Transverse colon (tissue), 4 donors: Measurements from ENCODE around the gene EHMT1.

Source experiments
- POLR2AphosphoS5 ChIP-seq, 3 donors: sonication (generic); formaldehyde crosslinking; IDR thresholded peaks; one replicate each; pipeline ENCODE4 v1.6.1; 2016; ENCODE audit warnings: antibody characterized with exemption in 3 of 3
- TF ChIP-seq, protein P1 (sequence below), 5 experiments: fragments of 200-600 bp in 3 of 5; fragments of 450-650 bp in 2 of 5; sonication (generic) in 3 of 5; IDR thresholded peaks; 1 replicate in 2 of 5; 2 replicates in 3 of 5; pipeline ENCODE4 v1.5.1; 2016 to 2017; ENCODE audit warnings: antibody characterized with exemption in 5 of 5, inconsistent platforms in 3 of 5, mild to moderate bottlenecking in 2 of 5, moderate library complexity in 1 of 5

DNA sequence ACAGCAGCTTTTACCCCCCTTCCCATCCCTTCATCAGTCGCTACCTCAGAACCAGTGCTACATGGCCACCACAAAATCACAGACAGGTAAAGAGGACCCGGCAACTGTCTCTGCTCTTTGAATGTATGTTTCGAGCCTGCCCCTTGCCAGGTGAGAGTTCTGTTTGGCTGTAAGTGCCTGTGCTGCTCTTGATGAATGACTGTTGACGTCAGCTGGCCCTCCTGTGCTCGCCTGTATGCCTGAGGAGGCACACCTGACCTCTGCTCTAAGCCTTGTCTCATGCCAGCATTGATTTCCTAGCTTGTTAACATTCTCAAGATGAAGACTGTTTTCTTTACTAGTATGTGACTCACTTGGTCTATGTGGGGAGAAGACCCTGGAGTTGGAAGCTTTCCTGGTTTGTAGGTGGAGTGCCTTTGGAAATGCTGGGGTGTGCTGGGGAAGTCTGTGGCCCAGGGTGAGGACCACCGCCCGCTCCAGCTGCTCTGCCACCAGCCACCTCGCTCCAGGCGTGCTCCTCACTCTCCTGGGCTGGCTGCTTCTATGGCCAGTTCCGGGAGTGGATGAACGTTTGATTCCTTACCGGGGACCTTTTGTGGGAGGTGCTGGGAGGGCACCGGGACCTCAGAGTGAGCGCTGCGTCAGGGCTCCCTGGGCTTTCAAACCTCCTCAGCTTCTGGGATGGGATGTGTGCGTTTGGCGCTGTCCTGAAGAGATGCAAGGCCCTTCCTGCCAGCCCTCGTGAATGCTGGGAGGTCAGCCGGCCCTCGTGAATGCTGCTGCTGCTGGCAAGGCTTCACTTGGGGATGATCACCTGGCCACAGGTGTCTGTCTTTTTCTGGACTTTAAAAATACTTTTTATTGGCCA lies 109.9 kb downstream of the EHMT1 start:
- TF ChIP-seq, protein P1, sequence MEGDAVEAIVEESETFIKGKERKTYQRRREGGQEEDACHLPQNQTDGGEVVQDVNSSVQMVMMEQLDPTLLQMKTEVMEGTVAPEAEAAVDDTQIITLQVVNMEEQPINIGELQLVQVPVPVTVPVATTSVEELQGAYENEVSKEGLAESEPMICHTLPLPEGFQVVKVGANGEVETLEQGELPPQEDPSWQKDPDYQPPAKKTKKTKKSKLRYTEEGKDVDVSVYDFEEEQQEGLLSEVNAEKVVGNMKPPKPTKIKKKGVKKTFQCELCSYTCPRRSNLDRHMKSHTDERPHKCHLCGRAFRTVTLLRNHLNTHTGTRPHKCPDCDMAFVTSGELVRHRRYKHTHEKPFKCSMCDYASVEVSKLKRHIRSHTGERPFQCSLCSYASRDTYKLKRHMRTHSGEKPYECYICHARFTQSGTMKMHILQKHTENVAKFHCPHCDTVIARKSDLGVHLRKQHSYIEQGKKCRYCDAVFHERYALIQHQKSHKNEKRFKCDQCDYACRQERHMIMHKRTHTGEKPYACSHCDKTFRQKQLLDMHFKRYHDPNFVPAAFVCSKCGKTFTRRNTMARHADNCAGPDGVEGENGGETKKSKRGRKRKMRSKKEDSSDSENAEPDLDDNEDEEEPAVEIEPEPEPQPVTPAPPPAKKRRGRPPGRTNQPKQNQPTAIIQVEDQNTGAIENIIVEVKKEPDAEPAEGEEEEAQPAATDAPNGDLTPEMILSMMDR (IDR thresholded peaks at IDR 0.05), result no peak
- no peak for TF ChIP-seq POLR2AphosphoS5 (IDR thresholded peaks at IDR 0.05)
